ENCODE results near the gene CREB3L2. TPM values are rescaled to one million over a fixed set of nuclear protein-coding genes. Genes with fewer than 3 reads are reported as not detected.

CREB3L2 gene
- total RNA-seq, 4 donors from 2014 or later, result 16.4 to 37.0 (median 19.9) TPM

DNA sequence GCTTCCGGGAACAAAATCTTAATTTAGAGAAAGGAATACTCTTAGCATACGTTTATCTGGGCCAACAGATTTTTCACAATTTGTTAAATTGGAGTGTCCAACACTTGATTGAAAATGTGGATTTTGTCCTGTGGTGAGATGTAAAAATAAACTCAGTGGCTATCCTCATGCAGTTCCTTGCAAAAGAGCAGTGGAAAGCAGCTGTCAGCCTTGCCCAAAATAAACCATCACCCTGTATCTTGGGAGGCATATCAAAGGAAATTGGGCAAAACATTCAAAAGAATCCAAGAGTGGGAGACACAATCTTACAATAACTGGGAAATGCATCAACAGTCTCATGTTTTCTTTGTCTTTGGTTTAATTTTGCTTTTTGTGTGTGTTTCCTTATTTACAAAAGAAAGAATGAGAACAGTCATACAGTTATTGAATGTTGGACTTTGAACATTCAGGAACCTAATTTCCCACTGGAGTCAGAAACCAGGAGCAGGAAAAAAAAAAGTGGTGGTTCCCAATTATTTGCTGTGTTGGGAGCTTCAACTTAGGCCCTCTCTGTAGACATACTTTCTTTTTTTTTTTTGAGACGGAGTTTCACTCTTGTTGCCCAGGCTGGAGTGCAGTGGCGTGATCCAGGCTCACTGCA, 110.8 kb downstream of the CREB3L2 start:
- in situ Hi-C loops (cut with MboI; ENCODE audit: low pct_ligation_motif_present in 1 of 4, low pct_unique_long_range_greater_than_20kb in 1 of 4, low sequenced_read_pairs in 3 of 4), result loop anchor here in 2 of 4 donors (10.0 kb wide), 1 partner anchor 236 kb away; no protein-coding TSS in a partner anchor
- DNase-seq, result no peak
- TF ChIP-seq, protein P1, sequence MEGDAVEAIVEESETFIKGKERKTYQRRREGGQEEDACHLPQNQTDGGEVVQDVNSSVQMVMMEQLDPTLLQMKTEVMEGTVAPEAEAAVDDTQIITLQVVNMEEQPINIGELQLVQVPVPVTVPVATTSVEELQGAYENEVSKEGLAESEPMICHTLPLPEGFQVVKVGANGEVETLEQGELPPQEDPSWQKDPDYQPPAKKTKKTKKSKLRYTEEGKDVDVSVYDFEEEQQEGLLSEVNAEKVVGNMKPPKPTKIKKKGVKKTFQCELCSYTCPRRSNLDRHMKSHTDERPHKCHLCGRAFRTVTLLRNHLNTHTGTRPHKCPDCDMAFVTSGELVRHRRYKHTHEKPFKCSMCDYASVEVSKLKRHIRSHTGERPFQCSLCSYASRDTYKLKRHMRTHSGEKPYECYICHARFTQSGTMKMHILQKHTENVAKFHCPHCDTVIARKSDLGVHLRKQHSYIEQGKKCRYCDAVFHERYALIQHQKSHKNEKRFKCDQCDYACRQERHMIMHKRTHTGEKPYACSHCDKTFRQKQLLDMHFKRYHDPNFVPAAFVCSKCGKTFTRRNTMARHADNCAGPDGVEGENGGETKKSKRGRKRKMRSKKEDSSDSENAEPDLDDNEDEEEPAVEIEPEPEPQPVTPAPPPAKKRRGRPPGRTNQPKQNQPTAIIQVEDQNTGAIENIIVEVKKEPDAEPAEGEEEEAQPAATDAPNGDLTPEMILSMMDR (IDR thresholded peaks at IDR 0.05), result no peak
- TF ChIP-seq POLR2A (IDR thresholded peaks at IDR 0.05) (no peak), POLR2AphosphoS5 (IDR thresholded peaks at IDR 0.05) (no peak), EP300 (IDR thresholded peaks at IDR 0.05; ENCODE audit: low read depth) (no peak)
- H3K9me3 ChIP-seq, result no peaks in the 10 kb centered on the region
- H3K27me3 ChIP-seq, result no peaks in the 10 kb centered on the region
- peaks cover 0 to 14% (median 12%) of the 10 kb centered on the region in 4 donors for H3K4me1 ChIP-seq
- WGBS, 2 donors (ENCODE audit: low coverage in 1 of 2), result 68 to 85% methylated on average over 2 to 4 of the region's 4 CpGs
- H3K27ac ChIP-seq, result peak overlapping the region in 1 of 4 donors; percentile 28
- intact Hi-C loops (cut with DNase I; ENCODE audit: low total_unique reads), result no loop called here
- peaks cover 0 to 8% (median 1%) of the 10 kb centered on the region in 4 donors for H3K36me3 ChIP-seq
- no peak overlapping the region for H3K4me3 ChIP-seq

DNA sequence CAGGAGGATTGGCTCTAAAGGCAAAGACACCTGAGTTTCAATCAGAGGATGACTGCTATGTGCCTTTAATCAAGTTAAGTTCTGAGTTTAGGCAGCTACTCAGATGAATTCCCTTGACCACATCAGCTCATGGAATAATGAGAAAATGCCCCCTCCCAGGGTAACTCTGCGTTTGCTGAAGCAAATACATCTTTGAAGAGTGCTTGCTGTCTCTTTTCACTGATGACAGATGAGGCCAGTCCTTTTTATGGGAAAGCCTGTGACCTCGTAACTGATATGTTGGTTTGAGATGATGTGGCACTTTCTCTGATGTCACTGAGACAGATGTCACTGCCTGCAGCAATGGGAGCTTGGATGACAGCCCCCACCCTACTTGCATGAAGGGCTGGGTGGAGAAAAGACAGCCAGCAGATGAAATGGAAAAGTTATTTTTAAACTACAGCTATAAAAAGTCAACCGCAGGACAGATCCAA, 111.4 kb downstream of the CREB3L2 start:
- no peak overlapping the region for H3K4me3 ChIP-seq
- no peaks in the 10 kb centered on the region for H3K27me3 ChIP-seq
- DNase-seq, result no peak
- in situ Hi-C loops (cut with MboI; ENCODE audit: low pct_ligation_motif_present in 1 of 4, low pct_unique_long_range_greater_than_20kb in 1 of 4, low sequenced_read_pairs in 3 of 4) (loop anchor here in 2 of 4 donors (10.0 kb wide), 1 partner anchor 236 kb away; no protein-coding TSS in a partner anchor), intact Hi-C loops (cut with DNase I; ENCODE audit: low total_unique reads) (no loop called here)
- 44 to 75% methylated on average over 3 of the region's 3 CpGs for WGBS, 2 donors (ENCODE audit: low coverage in 1 of 2)
- H3K27ac ChIP-seq, result no peak overlapping the region
- H3K9me3 ChIP-seq, result no peaks in the 10 kb centered on the region
- peaks cover 0 to 14% (median 12%) of the 10 kb centered on the region in 4 donors for H3K4me1 ChIP-seq
- peaks cover 0 to 8% (median 0%) of the 10 kb centered on the region in 4 donors for H3K36me3 ChIP-seq
- TF ChIP-seq POLR2AphosphoS5 (IDR thresholded peaks at IDR 0.05) (no peak), EP300 (IDR thresholded peaks at IDR 0.05; ENCODE audit: low read depth) (no peak), POLR2A (IDR thresholded peaks at IDR 0.05) (no peak)
- TF ChIP-seq, protein P1 (IDR thresholded peaks at IDR 0.05), result no peak

DNA sequence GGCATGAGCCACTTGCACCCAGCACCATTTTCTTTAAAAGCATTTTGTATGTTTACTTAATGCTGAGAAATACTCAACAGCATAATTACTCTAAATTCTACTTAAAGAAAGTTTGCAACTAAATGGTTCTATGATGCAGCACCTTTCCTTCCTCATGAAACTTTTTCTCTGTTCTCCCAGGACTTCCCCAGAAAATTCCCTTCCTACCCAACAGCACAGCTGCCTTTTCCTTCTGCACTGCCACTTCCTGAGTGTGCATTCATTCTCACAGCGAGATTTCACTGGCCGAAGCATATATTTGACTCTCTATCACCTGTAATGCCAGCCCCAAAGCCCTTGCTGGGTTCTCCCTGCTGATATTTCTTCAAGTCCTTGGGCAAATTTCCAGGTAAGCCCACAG, 113.6 kb downstream of the CREB3L2 start:
- no peak for DNase-seq
- Histone ChIP-seq H3K4me3 (no peak overlapping the region), H3K27ac (no peak overlapping the region), H3K4me1 (peaks cover 0 to 14% (median 12%) of the 10 kb centered on the region in 4 donors), H3K36me3 (peaks cover 0 to 20% (median 6%) of the 10 kb centered on the region in 4 donors), H3K27me3 (no peaks in the 10 kb centered on the region), H3K9me3 (no peaks in the 10 kb centered on the region)
- intact Hi-C loops (cut with DNase I; ENCODE audit: low total_unique reads) (no loop called here), in situ Hi-C loops (cut with MboI; ENCODE audit: low pct_ligation_motif_present in 1 of 4, low pct_unique_long_range_greater_than_20kb in 1 of 4, low sequenced_read_pairs in 3 of 4) (no loop called here)
- no peak for TF ChIP-seq EP300 (IDR thresholded peaks at IDR 0.05; ENCODE audit: low read depth)
- TF ChIP-seq, protein P1 (IDR thresholded peaks at IDR 0.05), result no peak
- TF ChIP-seq POLR2AphosphoS5 (IDR thresholded peaks at IDR 0.05), result no peak
- TF ChIP-seq POLR2A (IDR thresholded peaks at IDR 0.05), result no peak
- 78% methylated on average over 2 of the region's 2 CpGs; no CpG with 5 or more reads in 1 of the 2 donors for WGBS, 2 donors (ENCODE audit: low coverage in 1 of 2)

DNA sequence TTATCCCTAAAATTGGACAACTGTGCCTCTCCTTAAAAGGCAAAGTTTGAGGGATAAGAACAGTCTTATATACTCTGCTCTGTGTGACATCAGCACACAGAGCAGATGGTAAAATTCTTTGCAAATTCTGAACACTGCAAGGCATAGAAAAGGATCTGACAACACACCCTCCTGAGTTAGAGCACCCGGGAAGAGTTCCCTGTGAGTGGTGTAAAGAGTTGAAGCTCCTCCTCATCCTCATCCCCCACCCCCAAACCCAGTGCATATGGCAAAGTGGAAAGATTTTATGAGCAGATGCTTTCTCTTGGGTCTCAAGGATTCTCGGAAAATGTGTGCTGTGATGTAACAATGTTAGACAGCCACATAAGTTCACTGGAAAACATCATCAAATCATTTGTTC, 115.1 kb downstream of the CREB3L2 start:
- no peak for TF ChIP-seq EP300 (IDR thresholded peaks at IDR 0.05; ENCODE audit: low read depth)
- no peak for TF ChIP-seq POLR2AphosphoS5 (IDR thresholded peaks at IDR 0.05)
- no peak for TF ChIP-seq POLR2A (IDR thresholded peaks at IDR 0.05)
- TF ChIP-seq, protein P1 (IDR thresholded peaks at IDR 0.05), result no peak
- DNase-seq, result no peak
- no peak overlapping the region for H3K4me3 ChIP-seq
- 71% methylated on average over 2 of the region's 2 CpGs; no CpG with 5 or more reads in 1 of the 2 donors for WGBS, 2 donors (ENCODE audit: low coverage in 1 of 2)
- intact Hi-C loops (cut with DNase I; ENCODE audit: low total_unique reads), result no loop called here
- peak overlapping the region in 1 of 4 donors; percentile 41 for H3K27ac ChIP-seq
- no peaks in the 10 kb centered on the region for H3K9me3 ChIP-seq
- H3K36me3 ChIP-seq, result peaks cover 0 to 30% (median 10%) of the 10 kb centered on the region in 4 donors
- peaks cover 0 to 14% (median 12%) of the 10 kb centered on the region in 4 donors for H3K4me1 ChIP-seq
- in situ Hi-C loops (cut with MboI; ENCODE audit: low pct_ligation_motif_present in 1 of 4, low pct_unique_long_range_greater_than_20kb in 1 of 4, low sequenced_read_pairs in 3 of 4), result no loop called here
- H3K27me3 ChIP-seq, result no peaks in the 10 kb centered on the region
